ENCODE data around the gene PTPRG.

- TF ChIP-seq, protein P1, sequence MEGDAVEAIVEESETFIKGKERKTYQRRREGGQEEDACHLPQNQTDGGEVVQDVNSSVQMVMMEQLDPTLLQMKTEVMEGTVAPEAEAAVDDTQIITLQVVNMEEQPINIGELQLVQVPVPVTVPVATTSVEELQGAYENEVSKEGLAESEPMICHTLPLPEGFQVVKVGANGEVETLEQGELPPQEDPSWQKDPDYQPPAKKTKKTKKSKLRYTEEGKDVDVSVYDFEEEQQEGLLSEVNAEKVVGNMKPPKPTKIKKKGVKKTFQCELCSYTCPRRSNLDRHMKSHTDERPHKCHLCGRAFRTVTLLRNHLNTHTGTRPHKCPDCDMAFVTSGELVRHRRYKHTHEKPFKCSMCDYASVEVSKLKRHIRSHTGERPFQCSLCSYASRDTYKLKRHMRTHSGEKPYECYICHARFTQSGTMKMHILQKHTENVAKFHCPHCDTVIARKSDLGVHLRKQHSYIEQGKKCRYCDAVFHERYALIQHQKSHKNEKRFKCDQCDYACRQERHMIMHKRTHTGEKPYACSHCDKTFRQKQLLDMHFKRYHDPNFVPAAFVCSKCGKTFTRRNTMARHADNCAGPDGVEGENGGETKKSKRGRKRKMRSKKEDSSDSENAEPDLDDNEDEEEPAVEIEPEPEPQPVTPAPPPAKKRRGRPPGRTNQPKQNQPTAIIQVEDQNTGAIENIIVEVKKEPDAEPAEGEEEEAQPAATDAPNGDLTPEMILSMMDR (IDR thresholded peaks at IDR 0.05) = no peak
- TF ChIP-seq POLR2A (IDR thresholded peaks at IDR 0.05) = no peak
These were observed 571.6 kb downstream of the PTPRG start for GRCh38 chr3:62133015-62133414.
